ENCODE measurements around the gene CDH22. TPM values are rescaled to one million over a fixed set of nuclear protein-coding genes. Genes with fewer than 3 reads are reported as not detected.

CDH22 gene
- total RNA-seq, 1 experiment from 2014 or later, result 0.11 TPM

DNA sequence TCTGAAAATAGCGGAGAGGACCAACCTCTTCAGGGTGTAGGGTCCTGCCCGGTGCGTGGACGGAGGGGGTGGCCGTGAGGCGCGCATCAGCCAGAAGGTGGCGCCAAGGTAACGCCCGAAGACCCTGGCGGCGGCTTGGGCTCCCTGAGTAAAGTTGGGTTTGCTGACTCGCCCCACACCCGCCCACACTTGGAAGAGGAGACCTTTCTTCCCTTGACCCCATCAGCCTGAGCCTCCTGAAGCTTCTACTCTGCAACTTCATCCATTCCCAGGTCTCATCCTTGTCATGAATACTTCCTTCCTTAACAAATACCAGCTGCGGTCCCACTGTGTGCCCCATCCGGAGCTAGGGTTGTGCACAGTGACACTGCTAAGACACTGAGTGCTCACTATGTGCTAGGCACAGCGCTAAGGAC lies 175.6 kb downstream of the CDH22 start:
- Mint-ChIP-seq H3K27ac (ENCODE audit: unreplicated experiment) (no peak overlapping the region), H3K4me1 (ENCODE audit: low read depth, unreplicated experiment) (no peaks in the 10 kb centered on the region), H3K27me3 (ENCODE audit: insufficient read depth, unreplicated experiment) (peaks cover 36% of the 10 kb centered on the region), H3K36me3 (ENCODE audit: insufficient read depth, unreplicated experiment) (no peaks in the 10 kb centered on the region), H3K9me3 (ENCODE audit: unreplicated experiment) (no peaks in the 10 kb centered on the region), H3K4me3 (ENCODE audit: unreplicated experiment) (no peak overlapping the region)
- ChIA-PET CTCF (interaction anchor here (0.5 to 2.1 kb wide), 11 partner anchors 7 to 305 kb away, joined by 3 to 13 read pairs (median 4); partner anchors contain the start of gene ELMO2), POLR2A (no interaction called here)
- Histone ChIP-seq H3K9me3 (no peaks in the 10 kb centered on the region), H3K4me3 (ENCODE audit: low read depth, low read length) (no peak overlapping the region), H3K36me3 (ENCODE audit: control insufficient read depth, insufficient read depth, low read length) (no peaks in the 10 kb centered on the region), H3K4me1 (no peaks in the 10 kb centered on the region), H3K27me3 (replicated peaks; ENCODE audit: control insufficient read depth, insufficient read depth, low read length) (peaks cover 7% of the 10 kb centered on the region)
- peak; percentile 99 for TF ChIP-seq CTCF (IDR thresholded peaks at IDR 0.05; ENCODE audit: insufficient read depth in 1 of 2, low read depth in 1 of 2, low read length in 1 of 2, severe bottlenecking in 1 of 2, unreplicated experiment in 1 of 2)
- intact Hi-C loops (cut with micrococcal nuclease; ENCODE audit: unreplicated experiment), result loop anchor here (1.0 to 5.0 kb wide), 9 partner anchors 110 to 548 kb away; partner anchors contain the start of gene CDH22
- no TSS peak for BruUV-seq (replicated peaks)
- DNase-seq, result peak; percentile 81 to 90

- no peak overlapping the region for H3K27ac Mint-ChIP-seq (ENCODE audit: unreplicated experiment)
- Histone ChIP-seq H3K27me3 (replicated peaks; ENCODE audit: control insufficient read depth, insufficient read depth, low read length) (peaks cover 8% of the 10 kb centered on the region), H3K36me3 (ENCODE audit: control insufficient read depth, insufficient read depth, low read length) (no peaks in the 10 kb centered on the region), H3K4me1 (no peaks in the 10 kb centered on the region), H3K9me3 (no peaks in the 10 kb centered on the region), H3K4me3 (ENCODE audit: low read depth, low read length) (no peak overlapping the region)
- peaks cover 40% of the 10 kb centered on the region for H3K27me3 Mint-ChIP-seq (ENCODE audit: insufficient read depth, unreplicated experiment)
- ChIA-PET POLR2A (no interaction called here), CTCF (interaction anchor here (1.1 to 2.1 kb wide), 3 partner anchors 14 to 307 kb away, joined by 3 to 13 read pairs (median 7); no protein-coding TSS in a partner anchor)
- DNase-seq, result no peak
- no TSS peak for BruUV-seq (replicated peaks)
- H3K9me3 Mint-ChIP-seq (ENCODE audit: unreplicated experiment), result no peaks in the 10 kb centered on the region
- no peak overlapping the region for H3K4me3 Mint-ChIP-seq (ENCODE audit: unreplicated experiment)
- H3K36me3 Mint-ChIP-seq (ENCODE audit: insufficient read depth, unreplicated experiment), result no peaks in the 10 kb centered on the region
- no peaks in the 10 kb centered on the region for H3K4me1 Mint-ChIP-seq (ENCODE audit: low read depth, unreplicated experiment)
- intact Hi-C loops (cut with micrococcal nuclease; ENCODE audit: unreplicated experiment), result loop anchor here (5.0 kb wide), 3 partner anchors 109 to 176 kb away; partner anchors contain the start of gene CDH22
- no peak for TF ChIP-seq CTCF (IDR thresholded peaks at IDR 0.05; ENCODE audit: insufficient read depth in 1 of 2, low read depth in 1 of 2, low read length in 1 of 2, severe bottlenecking in 1 of 2, unreplicated experiment in 1 of 2)
Measured at GRCh38 chr20:46131396-46131795, 176.9 kb downstream of the CDH22 start.

DNA sequence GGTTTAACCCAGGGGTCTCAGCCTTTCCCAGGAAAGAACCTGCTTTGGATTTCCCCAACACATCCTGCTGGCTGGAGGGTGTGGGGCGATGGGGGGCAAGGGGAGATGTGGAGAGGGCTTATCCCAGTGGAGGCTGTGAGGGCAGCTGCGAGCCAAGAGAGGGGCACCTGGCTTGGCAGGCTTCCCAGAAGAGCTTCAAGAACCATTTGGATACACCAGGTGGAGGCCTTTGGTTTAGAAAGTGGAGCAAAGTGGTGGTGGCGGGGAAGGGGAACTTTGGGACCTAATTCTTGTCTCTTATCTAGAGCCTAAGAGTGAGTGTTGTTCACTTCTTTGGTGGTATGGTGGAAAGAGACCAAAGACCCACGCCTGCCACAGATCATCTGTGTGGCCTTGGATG lies 177.8 kb downstream of the CDH22 start:
- no peak overlapping the region for H3K4me3 Mint-ChIP-seq (ENCODE audit: unreplicated experiment)
- Histone ChIP-seq H3K9me3 (no peaks in the 10 kb centered on the region), H3K4me1 (no peaks in the 10 kb centered on the region), H3K4me3 (ENCODE audit: low read depth, low read length) (no peak overlapping the region), H3K27me3 (replicated peaks; ENCODE audit: control insufficient read depth, insufficient read depth, low read length) (peaks cover 10% of the 10 kb centered on the region), H3K36me3 (ENCODE audit: control insufficient read depth, insufficient read depth, low read length) (no peaks in the 10 kb centered on the region)
- no peak for DNase-seq
- POLR2A ChIA-PET, result interaction anchor here (0.5 kb wide), 1 partner anchor 195 kb away, joined by 3 read pairs; no protein-coding TSS in a partner anchor
- peaks cover 38% of the 10 kb centered on the region for H3K27me3 Mint-ChIP-seq (ENCODE audit: insufficient read depth, unreplicated experiment)
- H3K36me3 Mint-ChIP-seq (ENCODE audit: insufficient read depth, unreplicated experiment), result no peaks in the 10 kb centered on the region
- intact Hi-C loops (cut with micrococcal nuclease; ENCODE audit: unreplicated experiment), result loop anchor here (5.0 kb wide), 3 partner anchors 108 to 177 kb away; partner anchors contain the start of gene CDH22
- no peaks in the 10 kb centered on the region for H3K9me3 Mint-ChIP-seq (ENCODE audit: unreplicated experiment)
- no peak overlapping the region for H3K27ac Mint-ChIP-seq (ENCODE audit: unreplicated experiment)
- TF ChIP-seq CTCF (IDR thresholded peaks at IDR 0.05; ENCODE audit: insufficient read depth in 1 of 2, low read depth in 1 of 2, low read length in 1 of 2, severe bottlenecking in 1 of 2, unreplicated experiment in 1 of 2), result no peak
- no peaks in the 10 kb centered on the region for H3K4me1 Mint-ChIP-seq (ENCODE audit: low read depth, unreplicated experiment)
- CTCF ChIA-PET, result interaction anchor here (1.0 to 1.7 kb wide), 3 partner anchors 176 to 308 kb away, joined by 3 to 6 read pairs (median 3); no protein-coding TSS in a partner anchor
- no TSS peak for BruUV-seq (replicated peaks)

Measured in Caco-2 (cell line).